Measurements from ENCODE around the gene UNKL.

The UNKL gene

DNA sequence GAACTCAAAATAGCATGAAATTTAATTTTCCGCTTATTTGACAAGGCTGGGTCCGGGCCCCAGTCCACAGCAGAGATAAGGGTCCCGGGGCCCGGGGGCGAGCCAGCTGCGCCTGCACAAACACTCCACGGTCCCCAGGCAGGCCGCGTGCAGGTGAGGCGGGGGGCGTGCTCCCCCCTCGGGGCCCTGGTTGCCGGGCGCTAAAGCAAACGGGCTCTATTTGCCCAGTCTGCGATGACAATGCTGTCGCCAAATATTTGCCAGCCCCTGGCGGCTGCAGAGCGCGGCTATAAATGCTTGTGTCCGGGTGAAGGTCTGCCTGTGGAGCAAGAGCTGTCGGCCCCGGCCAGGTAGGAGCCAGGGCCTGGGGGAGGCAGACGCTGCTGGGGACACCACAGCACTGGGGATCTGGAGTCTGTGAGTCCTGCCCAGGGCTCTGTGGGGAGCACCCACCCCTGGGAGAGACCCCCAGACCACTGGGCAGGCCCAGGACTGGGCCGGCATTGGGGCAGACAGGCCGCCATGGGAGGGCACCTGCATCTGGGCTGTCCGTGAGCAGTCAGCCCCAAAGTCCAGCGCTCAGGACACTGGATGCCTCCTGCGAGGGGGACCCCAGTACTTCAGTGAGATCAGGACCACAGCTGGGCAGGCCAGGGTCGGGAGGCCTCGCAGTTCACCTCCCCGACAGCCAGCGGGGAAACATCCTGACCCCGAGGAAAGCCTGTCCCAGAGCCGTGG, 16.4 kb upstream of the UNKL start, which contains the start of gene PERCC1:
PERCC1 (plus strand) TSS at position 320 of the 738 bp plus-strand sequence. CDS start 1,516 bp downstream, outside the sequence.
- DNase-seq: peak; percentile 65

GRCh38 chr16:1430214-1430758, 15.8 kb upstream of the UNKL start:
- DNase-seq: no peak

DNA sequence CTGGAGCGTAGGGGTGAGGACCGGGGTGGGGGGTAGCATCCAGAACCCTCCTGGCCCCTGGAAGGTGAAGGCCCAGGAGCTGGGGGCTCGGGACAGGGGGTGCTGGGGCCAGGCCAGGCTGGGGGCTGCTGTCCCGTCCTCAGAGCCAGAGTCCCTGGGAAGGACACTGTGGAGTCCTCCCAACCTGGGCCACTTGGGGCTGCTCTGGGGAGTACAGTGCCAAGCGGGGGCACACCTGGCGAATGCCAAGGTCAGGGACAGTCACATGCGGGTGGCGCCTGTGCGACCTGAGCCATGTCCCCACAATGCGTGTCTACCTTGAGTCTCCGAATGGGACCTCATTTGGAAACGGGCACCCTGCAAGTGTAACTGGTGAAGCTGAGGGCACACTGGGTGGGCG, 15.1 kb upstream of the UNKL start:
- no peak for DNase-seq

GRCh38 chr16:1429012-1429411, 14.5 kb upstream of the UNKL start:
- no peak for DNase-seq

GRCh38 chr16:1428511-1428910, 14.0 kb upstream of the UNKL start:
- no peak for DNase-seq

DNA sequence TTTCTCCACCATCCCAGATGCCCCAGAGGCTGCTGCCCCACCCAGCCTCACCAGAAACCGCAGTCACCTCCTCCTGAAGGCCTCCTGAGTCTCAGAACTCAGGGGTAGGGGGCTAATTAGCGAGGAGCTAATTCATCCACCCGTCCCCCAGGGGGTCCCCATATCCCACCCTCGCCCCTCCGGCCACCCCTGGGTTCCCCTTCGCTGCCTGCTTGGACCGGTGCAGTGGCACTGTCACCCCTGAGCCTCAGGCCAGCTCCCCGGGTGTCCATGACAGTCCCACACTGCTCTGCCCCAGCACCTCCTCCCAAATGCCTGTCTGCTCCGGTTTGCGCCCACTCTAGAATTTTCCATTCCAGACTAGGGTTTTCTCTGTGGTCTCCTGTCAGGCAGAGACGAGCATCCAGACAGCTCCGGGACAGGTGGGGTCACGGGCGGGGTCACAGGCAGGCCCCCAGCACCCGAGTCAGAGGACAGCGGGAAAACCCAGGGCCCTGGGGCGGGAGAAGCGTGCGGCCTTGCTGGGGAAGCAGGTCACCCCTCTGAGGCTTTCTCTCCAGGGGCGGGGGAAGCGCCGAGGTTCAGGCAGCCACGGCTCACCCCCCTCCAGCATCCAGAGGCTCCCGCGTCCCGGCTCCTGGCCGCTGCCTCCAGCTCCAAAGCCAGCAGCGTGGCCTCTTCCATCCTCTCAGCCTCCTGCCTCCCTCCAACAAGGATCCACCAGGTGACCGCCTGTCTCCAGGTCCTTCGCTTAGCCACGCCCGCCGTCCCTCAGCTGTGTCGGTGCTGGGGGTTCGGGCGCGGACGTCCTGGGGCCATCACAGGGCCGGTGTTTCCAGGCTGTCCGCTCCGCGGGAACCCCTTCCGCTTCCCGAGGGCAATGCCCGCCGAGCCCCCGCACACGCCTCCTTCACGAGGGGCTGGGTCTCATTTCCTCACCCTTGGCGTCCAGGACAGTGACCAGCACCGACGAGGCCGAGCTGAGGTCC, 13.3 kb upstream of the UNKL start:
- no peak for DNase-seq

DNA sequence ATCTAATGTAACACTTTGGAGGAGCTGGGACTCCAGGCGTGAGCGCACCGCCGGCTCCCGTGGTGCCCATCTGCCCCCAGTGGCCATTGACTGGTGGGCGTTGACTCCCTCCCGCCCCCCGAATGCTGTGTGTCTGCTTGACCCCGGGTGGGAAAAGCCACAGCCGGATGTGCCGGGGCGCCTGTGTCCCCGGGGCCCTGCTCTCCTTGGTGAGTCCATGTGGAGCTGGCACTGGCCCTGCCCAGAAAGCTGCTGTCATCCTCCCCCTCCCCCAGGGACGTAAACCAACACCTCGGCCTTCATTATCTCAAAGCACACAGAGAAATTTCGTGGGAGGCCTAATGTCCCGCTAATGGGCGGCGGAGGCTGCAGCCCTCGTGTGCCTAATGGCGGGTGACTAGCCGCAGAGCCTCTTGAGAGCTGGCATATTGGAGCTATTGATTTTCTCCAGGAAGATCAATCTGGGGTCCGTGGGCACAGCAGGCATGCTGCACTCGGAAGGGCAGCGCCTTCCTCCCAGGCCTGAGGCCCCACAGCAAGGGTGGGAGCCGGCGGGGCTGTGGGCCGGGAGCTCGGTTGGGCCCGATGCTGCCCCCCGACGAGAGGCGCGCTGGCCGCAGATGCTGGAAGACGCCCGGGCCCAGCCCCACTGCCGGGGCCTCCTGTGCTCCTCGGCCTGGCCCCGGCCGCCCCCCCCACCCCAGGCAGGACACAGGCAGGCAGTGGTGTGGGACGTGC, 12.4 kb upstream of the UNKL start:
- no peak for DNase-seq

- DNase-seq: no peak
Measured at GRCh38 chr16:1425616-1426370, 11.3 kb upstream of the UNKL start.

GRCh38 chr16:1424028-1424427, 9.5 kb upstream of the UNKL start:
- DNase-seq: no peak

DNA sequence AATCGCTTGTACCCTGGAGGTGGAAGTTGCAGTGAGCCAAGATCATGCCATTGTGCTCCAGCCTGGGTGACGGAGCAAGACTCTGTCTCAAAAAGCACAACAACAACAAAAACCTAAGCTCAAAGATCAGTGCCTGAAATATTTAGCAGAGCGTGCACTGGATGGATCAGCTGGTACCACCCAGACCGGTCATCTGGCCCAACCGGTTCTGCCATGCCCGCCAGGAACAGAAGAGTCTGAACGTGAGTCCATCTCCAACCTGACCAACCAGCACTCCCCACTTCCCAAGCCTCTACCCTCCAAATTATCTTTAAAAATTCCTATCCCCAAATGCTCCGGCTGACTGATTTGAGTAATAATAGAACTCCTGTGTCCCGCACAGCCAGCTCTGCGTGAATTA, 7.6 kb upstream of the UNKL start:
- DNase-seq: no peak

GRCh38 chr16:1420111-1420539, 5.6 kb upstream of the UNKL start:
- no peak for DNase-seq

DNA sequence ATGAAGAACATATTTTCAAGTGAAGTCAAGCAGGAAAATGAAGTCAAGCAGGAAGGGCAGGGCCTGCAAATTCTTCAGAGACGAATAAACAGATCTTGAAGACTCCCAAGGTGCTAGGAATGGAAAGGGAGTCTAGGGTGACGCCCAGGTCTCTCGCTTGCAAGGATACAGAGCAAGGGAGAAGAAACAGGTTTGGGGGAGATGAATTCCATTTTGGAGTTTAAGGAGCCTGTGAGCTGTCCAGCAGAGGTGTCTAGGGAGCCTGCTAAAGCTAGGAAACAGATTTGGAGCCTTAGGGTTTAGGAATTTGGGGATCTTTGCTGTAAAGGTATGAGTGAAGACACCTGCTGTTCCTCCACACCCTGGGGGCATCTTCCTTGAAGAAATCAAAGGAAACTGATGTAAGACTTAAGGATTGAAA, 2.0 kb upstream of the UNKL start:
- DNase-seq: no peak

DNA sequence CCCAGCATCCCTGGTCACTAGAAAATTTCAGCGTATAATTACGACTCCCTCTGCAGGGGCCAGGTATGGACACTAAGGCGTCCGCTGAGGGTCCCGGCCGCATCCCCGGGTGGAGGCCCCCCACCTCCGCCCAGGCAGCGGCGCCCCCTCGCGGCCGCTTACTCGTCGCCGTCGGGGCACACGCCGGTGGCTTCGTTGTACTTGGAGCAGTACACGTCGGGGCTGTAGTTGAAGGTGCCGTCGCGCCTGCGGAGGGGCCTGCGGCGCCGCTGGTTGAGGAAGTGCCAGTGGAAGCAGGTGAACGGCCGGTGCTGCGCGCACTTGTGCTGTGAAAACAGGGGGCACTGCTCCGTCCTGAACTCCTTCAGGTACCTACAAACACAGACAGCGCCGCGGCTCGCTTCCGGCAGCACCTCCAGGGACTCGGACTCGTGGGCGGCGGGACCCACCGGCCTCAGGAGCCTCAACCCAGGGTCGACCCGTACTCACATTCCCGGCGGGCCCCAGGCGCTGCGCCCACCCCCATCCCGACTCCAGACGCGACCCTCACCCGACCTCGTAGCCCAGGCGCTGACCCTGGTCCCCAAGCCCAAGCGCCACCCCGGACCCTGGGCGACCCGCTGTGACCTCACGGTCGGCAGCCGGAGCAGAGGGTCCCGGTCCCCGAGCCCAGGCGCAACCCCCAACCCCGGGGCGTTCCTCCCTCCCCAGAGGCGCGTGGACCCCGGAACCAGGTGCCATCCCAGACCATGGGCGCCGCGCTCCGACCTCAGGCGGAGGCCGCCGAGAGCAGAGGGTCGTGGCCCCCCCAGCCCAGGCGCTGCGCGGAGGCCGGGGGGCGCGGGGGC, 596 bp downstream of the UNKL start:
- no peak for DNase-seq

DNA sequence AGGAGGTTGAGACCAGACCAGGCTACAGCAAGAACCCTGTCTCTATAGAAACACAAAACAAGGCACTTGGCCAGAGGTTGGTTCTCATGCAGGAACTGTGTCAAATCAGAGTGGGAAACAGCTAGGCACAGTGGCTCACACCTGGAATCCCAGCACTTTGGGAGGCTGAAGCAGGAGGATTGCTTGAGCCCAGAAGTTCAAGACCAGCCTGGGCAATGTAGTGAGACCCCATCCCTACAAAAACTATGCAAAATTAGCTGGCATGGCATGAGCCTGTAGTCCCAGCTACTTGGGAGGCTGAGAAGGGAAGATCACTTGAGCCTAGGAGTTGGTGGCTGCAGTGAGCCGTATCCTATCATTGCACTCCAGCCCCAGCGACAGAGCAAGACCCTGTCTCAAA, 1.7 kb downstream of the UNKL start:
- no peak for DNase-seq

DNA sequence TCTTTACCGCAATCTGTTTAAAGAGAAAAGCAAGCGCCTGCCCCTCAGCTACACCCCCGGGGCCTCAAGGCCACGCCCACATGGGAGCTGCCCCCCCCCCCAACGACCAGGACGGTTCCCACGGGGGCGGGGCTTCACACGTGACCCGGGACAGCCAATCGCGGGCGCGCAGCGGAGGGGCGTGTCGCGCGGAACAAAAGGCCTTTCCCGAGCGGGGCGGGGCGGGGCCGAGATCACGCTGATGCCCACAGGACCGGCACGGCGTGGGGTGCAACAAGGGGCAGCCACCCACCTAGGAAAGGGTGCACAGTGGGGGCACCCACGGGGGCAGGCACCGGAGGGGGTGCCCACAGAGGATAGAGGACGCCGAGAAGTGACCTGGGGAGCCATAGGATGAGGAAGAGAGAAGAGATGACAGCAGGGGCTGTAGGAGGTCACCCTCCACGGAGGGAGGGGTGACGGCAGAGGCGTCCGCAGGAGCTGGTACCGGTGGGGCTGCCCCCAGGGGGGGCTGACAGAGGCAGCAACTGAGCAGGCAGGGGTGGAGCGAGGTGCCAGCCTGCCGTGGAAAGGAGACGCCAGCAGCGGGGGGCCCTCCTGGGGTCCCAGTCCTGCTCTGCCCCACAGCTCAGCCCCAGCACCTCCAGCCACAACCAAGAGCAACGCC, 6.2 kb downstream of the UNKL start:
- DNase-seq: peak; percentile 40

GRCh38 chr16:1407753-1408152, 6.8 kb downstream of the UNKL start:
- DNase-seq: no peak

GRCh38 chr16:1403733-1404132, 10.8 kb downstream of the UNKL start:
- no peak for DNase-seq

- DNase-seq: no peak
Measured at GRCh38 chr16:1403036-1403435, 11.5 kb downstream of the UNKL start.

DNA sequence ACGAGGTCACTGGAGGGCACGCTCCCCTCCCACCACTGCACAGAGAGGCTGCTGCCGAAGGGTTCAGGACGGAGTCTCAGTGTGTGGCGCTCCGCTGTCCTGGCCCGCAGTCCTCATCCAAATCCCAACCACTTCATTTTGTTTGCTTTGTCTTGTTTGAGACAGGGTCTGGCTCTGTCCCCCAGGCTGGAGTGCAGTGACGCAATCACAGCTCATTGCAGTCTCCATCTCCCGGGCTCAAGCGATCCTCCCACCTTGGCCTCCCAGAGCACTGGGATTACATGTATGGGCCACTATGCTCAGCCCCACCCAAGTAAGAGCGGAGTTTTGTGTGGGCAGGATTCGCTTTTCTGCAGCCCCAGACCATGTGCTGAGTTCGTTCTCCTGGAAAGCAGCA, 12.7 kb downstream of the UNKL start:
- no peak for DNase-seq

- no peak for DNase-seq
Measured at GRCh38 chr16:1401061-1401757, 13.3 kb downstream of the UNKL start.
